GM21576 (cell line): ENCODE results near the gene FBXL7.
"Not testable (repeated sequence)": the region's sequence is repeated elsewhere in the genome, so short reads cannot be mapped to it uniquely, and the experiment has no call there.

Experiments
- ATAC-seq: cut with Tn5 transposase; IDR thresholded peaks from one replicate; pipeline ENCODE4 v1.9.1; 2021; ENCODE audit warnings: mild to moderate bottlenecking, moderate library complexity; ENCODE audit not compliant: unreplicated experiment

Gene FBXL7

DNA sequence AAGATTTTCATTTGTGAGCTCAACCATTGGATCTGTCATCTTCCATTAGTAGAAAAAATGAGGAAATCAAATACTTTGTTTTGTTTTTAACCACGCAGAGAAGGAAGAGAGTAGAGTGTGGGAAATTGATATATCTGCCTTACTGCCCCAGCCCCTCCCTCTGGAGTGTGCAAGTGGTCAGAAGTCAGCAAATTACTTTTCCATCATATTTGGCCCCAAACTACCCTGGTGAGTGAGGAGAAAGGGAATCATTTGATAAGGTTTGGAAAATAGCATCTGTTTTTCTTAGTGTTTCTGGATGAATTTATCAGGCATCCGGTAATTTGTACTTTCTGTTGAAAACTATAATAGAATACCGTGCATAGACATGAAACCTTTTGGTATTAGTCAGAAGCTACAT lies 352.2 kb downstream of the FBXL7 start:
- no peak for ATAC-seq

DNA sequence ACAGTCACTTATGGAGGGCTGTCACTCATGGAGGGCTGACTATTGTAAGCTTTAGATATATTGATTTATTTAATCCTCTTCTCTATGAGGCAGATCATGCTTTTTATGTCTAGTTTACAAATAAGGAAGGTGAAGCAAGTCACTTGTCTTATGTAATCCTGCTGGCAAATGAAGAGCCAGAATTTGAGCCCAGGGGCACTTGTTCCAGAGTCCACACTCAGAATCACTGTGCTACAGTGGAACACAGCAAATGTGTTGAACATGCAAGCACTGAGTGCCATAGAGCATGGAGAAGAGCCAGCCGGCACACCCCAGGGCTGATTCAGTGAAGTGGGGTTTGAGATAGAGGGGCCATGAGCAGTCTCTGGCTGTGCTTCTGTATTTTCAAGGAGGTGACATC lies 353.0 kb downstream of the FBXL7 start:
- ATAC-seq, result no peak

DNA sequence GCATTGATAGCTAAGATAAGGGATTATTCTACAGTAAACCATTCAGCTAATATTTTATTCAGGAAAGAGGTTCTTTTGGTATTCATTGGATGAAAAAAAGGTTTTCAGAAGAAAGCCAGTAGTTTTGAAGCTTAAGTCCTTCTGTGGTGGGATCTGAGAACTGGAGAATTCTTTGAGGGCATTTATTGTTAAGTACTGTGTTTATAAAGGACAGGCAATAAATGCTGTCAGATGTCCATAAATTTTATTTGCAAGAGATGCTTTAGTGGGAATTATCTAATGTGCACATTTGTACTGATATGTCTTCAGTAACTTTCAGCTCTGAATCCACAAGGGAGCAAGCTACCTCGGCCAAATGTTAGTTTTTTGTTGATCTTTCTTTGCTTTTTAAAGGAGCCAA lies 358.3 kb downstream of the FBXL7 start:
- no peak for ATAC-seq

DNA sequence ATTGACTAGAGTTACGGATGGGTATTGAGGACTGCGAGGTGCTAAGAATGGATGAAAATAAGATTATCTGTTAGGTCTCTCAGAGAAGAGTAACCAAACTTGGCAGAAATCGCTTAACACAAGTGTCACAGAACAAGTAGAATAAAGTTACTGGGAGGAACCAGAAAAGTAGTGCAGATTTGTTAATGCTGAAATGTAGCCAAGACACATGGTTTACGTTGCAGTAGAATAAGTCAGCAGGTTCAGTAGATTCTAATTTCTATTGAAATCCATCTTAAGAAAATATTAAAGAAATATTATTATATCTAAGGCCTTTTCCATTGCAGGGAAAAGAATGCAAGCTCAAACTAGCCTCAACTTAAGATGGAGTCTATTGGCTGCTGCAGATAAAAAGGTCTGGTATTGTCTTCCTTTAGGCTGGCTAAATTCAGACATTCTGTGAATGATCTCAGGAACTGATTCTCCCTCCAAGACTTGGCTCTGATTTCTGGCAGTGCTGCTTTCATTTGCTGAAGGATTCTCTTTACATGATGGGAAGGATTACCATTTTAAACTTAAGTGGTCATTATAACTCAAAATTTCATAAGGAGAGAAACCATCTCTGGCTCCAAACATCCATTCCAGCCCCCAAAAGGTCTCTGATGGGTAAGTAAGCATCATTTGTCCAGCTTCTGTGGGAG lies 364.7 kb downstream of the FBXL7 start:
- no peak for ATAC-seq

DNA sequence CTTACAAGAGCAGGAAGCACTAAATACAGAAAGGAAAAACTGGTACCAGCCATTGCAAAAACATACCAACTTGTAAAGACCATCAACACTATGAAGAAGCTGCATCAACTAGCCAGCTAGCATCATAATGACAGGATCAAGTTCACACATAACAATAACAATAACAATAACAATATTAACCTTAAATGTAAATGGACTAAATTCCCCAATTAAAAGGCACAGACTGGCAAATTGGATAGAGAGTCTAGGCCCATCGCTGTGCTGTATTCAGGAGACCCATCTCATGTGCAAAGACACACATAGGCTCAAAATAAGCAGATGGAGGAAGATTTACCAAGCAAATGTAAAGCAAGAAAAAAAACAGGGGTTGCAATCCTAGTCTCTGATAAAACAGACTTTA lies 372.3 kb downstream of the FBXL7 start:
- ATAC-seq, result not testable (repeated sequence)

DNA sequence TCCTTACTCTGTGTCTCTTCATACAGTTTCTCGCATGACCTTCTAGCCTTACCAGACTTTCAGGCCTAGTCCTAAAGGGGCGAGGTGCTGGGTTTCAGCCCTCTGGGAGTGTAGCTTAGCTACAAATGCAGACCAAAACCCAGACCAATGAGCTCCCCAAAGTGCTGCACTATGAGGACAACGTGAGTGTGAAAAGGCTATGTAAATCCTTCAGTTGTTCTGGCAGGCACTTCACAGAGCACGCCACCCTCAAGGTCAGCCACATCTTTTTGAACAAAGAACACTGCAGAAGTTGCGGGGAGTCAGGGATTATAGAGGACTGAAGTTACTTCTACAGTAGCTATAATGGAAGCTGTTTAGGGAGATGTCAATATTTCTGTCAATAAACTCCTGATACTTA lies 377.9 kb downstream of the FBXL7 start:
- ATAC-seq, result no peak

DNA sequence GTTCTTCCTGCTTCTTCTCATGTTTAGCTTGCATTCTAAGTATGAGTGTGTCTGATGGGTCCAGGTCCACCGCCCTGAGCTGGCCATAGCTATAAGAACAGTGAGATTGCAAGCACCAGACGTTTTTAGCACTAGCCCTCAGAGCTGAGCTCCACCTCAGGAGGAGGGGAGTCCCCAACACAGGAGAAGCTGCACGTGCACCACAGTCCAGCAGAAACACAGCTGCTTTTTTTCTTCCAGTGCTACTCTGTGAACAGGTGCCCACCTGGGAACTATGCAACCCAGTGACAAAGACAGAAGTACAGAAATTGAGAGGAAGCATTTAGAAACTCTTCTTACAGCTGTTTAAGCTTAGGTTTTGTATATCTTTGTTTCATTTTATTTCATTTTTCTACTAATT lies 380.2 kb downstream of the FBXL7 start:
- no peak for ATAC-seq

DNA sequence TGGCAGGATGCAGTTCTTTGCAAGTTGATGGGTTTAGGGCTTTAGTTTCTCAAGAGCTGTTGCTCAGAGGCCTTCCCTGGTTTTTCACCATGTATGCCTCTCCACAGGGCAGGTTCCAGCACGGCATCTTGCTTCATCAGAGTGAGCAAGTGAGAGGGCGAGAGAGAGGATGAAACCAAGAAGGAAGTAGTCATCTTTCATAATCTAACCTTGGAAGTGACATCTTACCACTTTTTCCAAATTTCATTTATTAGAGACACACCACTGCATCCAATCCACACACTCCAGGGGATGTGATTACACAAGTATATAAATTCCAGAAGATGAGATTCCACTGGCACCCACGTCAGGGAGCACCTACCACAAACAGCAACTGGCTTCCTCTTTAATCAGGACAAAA lies 385.2 kb downstream of the FBXL7 start:
- no peak for ATAC-seq

DNA sequence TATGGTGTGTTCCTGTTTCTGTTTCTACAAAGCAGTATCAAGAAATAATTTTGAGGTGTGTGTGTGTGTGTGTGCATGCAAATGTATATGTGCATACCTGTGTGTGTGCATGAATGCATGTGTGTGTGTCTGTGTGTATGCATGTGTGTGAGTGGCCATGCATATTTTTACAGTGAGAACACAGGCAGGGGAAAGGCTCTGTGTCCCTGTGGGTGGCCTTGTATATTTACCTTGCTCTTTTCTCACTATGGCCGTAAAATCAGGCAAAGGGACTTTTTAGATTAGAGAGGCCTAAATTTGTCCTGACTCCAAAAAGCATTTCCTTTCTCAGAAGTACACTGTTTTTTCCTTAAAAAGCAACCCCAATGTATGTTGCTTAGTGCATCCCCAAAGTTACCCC lies 386.2 kb downstream of the FBXL7 start:
- no peak for ATAC-seq

DNA sequence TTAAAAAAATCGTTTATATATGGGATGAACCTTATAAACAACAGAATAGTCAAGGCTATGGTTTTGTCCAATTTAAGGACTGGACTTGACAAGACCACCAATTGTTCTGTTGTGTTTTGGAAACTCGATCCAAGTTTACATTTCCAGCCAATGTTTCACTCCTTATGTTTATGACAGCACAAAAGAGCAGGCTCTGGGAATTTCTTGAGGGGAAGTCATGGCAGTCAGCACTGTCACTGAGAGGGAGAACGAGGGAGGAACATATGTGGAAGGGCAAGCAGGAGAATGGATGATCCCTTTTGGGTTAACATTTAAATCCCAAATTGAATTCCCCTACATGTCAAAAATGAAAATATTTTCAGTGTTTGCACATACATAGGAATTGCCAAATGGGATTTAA lies 387.1 kb downstream of the FBXL7 start:
- ATAC-seq, result no peak

DNA sequence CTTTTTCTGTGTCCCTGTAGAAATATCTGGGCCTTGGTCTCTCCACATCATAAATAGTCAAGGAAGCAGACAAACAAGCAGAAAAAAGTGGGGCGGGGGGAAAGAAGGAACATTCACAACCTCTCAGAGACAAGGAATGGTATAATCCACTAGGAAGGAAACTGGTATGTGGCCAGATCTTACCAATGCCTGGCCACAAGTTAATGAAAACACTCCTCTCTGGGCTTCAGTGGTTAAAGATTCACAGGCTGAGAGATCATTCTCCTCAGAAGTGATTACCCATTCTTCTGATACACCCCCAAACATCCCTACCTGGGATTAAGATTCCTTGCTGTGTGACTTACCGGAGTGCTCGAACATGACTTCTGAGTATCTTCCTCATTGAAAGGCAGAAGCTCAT lies 389.0 kb downstream of the FBXL7 start:
- ATAC-seq, result no peak

DNA sequence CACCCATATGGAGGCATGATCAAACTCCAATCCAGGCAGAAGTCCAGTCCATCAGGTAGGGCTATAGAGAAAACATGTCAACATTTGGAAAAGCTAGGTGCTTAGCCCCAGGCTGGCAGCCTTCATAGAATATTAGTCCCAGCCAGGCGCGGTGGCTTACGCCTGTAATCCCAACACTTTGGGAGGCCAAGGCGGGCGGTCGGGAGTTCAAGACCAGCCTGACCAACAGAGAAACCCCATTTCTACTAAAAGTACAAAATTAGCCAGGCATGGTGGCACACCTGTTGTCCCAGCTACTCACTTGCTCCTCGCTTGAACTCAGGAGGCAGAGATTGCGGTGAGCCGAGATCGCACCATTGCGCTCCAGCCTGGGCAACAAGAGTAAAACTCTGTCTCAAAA lies 393.9 kb downstream of the FBXL7 start:
- no peak for ATAC-seq

DNA sequence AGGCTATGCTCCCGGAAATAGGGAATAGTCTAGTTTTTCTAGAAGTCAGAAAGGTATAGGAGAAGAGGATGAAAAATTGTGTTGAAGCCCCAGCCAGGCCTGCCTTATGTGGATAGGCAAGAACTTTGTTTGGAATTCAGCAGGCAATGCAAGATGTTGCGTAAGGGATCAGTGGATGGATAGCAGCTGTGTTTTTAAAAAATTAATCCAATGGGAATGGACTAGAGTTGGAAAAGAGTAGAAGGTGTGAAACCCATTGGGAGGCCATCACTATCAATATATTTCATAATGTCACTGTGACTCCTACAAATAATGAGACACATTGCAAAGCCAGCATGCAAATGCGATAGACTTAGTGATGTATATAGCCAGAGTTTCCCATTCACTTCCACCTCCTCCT lies 397.7 kb downstream of the FBXL7 start:
- no peak for ATAC-seq

DNA sequence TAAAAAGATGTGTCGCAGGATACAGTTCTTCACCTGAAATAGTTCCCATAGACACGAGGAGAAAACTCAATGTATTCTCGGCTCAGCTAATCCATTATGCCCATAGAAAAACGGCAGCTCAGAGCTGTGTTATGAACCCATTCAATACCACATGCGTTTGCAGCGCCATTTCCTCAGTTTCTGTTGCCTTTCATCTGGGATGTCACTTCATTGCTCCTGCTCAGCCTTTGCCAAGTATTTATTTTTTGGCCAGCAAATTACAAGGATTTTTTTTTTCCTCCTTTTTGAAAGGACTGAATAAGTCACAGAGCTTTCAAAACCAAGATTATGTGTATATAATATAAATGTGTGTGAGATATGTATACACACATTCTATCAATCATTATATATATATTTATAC lies 398.7 kb downstream of the FBXL7 start:
- no peak for ATAC-seq

DNA sequence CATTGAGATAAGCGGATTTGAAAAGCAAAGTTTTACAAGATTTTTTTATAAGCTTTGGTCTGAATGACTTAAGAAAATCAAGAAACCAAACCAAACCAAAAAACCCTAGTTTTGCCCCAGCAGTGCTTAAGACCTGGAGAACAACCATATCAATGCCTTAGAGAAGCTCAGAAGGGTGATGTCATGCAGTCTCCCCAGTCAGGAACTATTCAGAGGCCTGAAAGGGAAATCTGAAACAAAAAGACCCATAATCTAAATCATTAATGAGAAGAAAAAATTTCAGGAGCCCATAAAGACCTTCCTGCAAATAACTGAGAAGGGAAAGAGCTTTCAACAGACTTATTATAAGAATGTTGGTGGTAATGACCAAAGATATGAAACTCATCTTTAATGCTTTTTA lies 399.5 kb downstream of the FBXL7 start:
- no peak for ATAC-seq

DNA sequence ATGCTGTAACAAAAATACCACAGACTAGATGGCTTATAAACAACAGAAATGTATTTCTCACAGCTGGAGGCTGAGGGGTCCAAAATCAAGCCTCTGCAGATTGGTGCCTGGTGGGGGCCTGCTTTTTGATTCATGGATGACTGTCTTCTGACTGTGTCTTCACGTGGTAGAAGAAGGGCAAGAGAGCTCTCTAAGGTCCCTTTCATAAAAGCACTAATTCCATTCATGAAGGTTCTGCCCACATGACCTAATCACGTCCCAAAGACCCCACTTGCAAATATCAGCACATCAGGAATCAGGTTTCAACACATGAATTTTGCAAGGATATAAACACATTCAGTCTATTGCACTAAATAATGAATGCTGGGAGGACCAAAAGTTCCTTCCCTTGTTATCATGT lies 401.2 kb downstream of the FBXL7 start:
- no peak for ATAC-seq

DNA sequence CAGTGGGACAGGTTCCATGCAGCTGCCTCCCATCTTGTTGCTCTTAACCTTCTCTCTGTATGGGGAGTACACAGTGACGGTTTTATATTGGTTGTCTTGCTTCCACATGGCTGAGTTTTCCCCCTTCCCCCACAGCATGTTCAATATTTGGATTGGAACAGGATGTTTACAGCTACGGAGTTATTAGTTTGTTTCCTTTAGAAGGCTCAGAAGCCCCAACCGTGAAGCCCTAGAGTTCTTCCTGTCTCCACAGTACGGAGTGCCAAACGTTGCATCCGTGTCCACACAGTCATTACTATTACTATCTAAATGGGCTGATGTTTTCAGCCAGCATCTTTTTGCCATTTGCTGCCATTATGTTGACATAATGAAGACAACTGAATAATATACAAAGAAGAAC lies 402.1 kb downstream of the FBXL7 start:
- ATAC-seq, result no peak

DNA sequence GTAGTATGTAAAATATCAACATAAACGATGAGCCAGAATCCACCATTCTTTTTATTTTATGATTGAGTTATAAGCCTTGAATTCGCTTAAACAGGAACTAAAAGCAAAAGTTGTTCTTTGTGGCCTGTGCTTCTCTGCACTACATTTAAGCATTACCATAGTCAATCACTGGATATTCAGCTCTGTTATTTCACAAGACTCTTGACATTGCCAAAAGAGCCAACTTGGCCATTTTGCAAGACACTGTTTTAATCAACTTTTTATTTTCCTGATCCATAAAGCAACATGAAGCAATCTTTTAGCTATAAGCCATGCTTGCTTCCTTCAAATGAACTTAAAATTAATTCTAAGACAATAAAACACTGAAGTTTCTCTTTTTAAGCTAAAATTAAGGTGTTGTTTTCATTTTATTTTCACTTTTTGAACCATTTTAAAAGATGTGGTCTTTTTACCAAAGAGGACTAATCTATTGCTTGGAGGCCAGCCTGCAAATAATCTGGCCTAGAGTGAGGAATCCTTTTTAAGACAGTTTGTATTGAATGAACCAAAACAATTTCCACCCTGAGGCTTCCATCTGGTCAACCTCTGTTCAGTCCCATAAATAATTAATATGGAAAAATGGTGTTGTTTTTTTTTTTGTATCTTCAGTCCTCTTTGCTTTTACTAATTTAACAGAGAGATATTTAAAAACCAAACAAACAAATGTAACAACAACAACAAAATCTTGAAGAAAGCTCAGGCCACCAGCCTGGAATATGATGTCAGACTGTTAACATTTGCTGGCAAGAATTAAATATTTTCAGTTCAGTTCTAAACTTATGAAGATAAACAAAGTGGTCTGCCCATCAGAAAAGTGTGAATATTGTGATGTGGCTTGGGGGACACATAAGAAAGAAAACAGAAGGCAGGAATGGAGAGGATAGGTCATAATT lies 405.2 kb downstream of the FBXL7 start:
- no peak for ATAC-seq

DNA sequence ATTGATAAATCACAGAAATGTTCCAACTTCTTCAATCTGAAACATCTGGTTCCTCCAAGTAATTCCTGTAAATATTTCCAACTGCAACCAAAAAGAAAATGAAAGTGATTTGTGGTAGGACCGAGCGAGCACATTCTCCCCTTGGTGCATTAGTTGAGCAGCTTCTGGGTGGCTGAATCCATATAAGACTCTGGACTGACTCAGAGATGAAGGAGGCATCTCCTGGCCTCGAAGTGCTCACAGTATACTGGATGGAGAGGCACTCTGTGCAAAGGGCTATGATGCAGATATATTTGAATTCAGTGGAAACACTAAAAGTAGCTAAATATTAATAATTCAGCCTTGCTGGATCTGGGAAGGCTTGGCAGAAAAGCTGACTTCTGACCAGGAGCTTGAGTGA lies 414.7 kb downstream of the FBXL7 start:
- no peak for ATAC-seq

DNA sequence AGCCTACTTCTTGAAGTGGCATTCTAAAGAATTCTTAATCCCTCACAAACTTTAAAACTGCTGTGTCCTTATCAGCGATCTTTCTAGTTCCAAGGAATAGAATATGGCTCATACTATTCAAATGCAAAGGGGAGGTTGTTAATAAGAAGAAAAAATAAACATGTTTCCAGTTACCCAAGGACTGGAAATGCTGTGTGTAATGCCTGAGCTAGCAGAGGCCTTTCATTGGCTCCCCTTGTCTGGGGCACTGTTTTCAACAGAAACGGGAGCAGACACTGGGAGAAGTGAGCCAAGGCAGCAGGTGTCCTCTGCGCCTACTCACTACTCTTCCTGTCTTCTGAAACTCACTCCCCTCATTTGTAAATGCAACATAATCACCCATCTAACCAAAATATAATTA lies 426.6 kb downstream of the FBXL7 start:
- no peak for ATAC-seq

DNA sequence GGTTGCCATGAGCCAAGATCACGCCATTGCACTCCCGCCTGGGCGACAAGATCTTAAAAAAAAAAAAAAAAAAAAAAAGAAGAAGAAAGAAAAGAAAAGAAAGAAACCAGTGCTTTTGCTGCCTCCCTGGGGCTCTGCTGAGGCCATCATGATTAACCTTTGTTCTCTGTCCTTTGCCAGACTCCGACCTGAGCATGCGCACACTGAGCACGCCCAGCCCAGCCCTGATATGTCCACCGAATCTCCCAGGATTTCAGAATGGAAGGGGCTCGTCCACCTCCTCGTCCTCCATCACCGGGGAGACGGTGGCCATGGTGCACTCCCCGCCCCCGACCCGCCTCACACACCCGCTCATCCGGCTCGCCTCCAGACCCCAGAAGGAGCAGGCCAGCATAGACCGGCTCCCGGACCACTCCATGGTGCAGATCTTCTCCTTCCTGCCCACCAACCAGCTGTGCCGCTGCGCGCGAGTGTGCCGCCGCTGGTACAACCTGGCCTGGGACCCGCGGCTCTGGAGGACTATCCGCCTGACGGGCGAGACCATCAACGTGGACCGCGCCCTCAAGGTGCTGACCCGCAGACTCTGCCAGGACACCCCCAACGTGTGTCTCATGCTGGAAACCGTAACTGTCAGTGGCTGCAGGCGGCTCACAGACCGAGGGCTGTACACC lies 427.9 kb downstream of the FBXL7 start:
- ATAC-seq, result no peak
